GM12865 (cell line): ENCODE results near the gene SLC12A6.
"Not testable (repeated sequence)": the region's sequence is repeated elsewhere in the genome, so short reads cannot be mapped to it uniquely, and the experiment has no call there.

Experiments used
- DNase-seq: peaks from one replicate; pipeline ENCODE4 v3.0.0; 2010; ENCODE audit warnings: low read depth
- H3K4me3 ChIP-seq: 2 replicates; pipeline ENCODE4 v1.5.1; 2011; ENCODE audit warnings: mild to moderate bottlenecking, low read depth, low read length, control low read depth
- CTCF ChIP-seq: IDR thresholded peaks from 2 replicates; pipeline ENCODE4 v1.5.1; 2011; ENCODE audit warnings: low read length, control low read depth, low read depth, inconsistent platforms; ENCODE audit not compliant: insufficient read depth; ENCODE audit errors: missing control alignments

Gene SLC12A6

GRCh38 chr15:34206011-34206410 is 131.6 kb downstream of the SLC12A6 start:
- TF ChIP-seq CTCF, result no peak
- no peak overlapping the region for H3K4me3 ChIP-seq
- no peak for DNase-seq

- H3K4me3 ChIP-seq, result no peak overlapping the region
- DNase-seq, result no peak
- no peak for TF ChIP-seq CTCF
These were observed 133.6 kb downstream of the SLC12A6 start for GRCh38 chr15:34203936-34204335.

GRCh38 chr15:34203305-34203704 is 134.3 kb downstream of the SLC12A6 start:
- no peak overlapping the region for H3K4me3 ChIP-seq
- no peak for TF ChIP-seq CTCF
- no peak for DNase-seq

GRCh38 chr15:34193272-34193671 is 144.3 kb downstream of the SLC12A6 start:
- not testable (repeated sequence) for DNase-seq, H3K4me3 ChIP-seq

GRCh38 chr15:34188711-34189110 is 148.9 kb downstream of the SLC12A6 start:
- no peak overlapping the region for H3K4me3 ChIP-seq
- TF ChIP-seq CTCF, result no peak
- DNase-seq, result no peak

GRCh38 chr15:34185666-34186065 is 151.9 kb downstream of the SLC12A6 start:
- no peak for DNase-seq

GRCh38 chr15:34182942-34183341 is 154.6 kb downstream of the SLC12A6 start:
- no peak overlapping the region for H3K4me3 ChIP-seq
- TF ChIP-seq CTCF, result no peak
- DNase-seq, result no peak

More at GRCh38 chr15:34185666-34186065, 151.9 kb downstream of the SLC12A6 start:
- no peak overlapping the region for H3K4me3 ChIP-seq
- TF ChIP-seq CTCF, result no peak
